Eye (tissue), 1 donor: ENCODE data around the gene PPFIBP1.
A peak's percentile ranks its signal among the peaks of the same experiment; 100 is the strongest.
"Not testable (repeated sequence)": the region's sequence is repeated elsewhere in the genome, so short reads cannot be mapped to it uniquely, and the experiment has no call there.

Experiments
- DNase-seq: peaks from one replicate; pipeline ENCODE4 v3.0.0-alpha.2; 2015

The PPFIBP1 gene

GRCh38 chr12:27730097-27730588 lies 206.1 kb downstream of the PPFIBP1 start:
- DNase-seq = no peak

DNA sequence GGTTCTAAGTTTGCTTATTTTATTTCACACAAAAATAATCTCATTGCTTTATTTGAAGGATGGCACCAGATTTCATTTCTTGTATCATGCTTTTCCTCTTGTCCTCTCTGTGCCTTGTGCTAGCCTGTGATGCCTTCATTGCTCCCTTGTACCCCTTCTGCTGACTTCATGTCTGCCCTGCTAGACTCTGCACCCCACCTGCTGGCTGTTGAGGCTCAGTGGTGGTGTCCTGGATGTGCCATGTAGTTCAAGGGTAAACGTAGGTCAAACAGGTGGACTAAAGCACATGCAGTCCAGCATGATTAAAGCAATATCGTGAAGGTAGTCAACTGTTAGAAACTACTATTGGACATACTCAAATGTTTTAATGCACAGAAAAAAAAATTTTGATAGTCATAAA lies 208.3 kb downstream of the PPFIBP1 start:
- DNase-seq = no peak

GRCh38 chr12:27733052-27733656 lies 209.1 kb downstream of the PPFIBP1 start:
- DNase-seq = peak; percentile 55

DNA sequence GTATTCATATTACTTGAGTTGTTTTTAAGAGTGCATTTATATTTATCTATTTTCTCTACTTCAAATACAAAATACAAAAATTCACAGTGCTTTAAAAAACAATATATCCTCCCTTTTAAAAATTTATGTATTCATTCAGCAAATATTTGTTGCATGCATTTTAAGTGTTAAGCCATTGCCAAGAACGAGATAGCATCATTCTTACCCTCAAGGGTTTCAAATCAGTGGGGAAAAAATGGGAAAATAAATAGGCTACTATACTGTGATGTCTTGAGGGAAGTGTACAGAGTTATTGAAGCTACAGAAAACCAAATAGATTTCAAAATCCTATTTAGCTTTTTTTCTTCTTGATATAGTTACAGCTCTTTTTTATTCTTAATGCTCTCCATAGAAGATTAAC lies 209.8 kb downstream of the PPFIBP1 start:
- DNase-seq = no peak

DNA sequence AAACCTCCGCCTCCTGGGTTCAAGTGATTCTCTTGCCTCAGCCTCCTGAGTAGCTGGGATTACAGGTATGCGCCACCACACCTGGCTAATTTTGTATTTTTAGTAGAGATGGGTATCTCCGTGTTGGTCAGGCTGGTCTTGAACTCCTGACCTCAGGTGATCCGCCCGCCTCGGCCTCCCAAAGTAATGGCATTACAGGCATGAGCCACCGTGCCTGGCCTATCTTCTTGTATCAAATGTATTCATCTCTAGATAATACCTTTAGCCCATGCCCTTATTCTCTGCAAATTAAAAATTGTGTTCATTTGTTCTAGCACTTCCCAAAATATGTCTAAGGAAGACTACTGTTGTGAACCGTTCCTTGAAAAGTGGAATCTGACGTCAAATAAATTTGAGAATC lies 210.3 kb downstream of the PPFIBP1 start:
- DNase-seq = not testable (repeated sequence)

GRCh38 chr12:27743601-27744000 lies 219.6 kb downstream of the PPFIBP1 start:
- no peak for DNase-seq
